GM12865 (cell line): Measurements from ENCODE around the gene EYA4.

Experiments
- DNase-seq: peaks from one replicate; pipeline ENCODE4 v3.0.0; 2010; ENCODE audit warnings: low read depth
- H3K4me3 ChIP-seq: 2 replicates; pipeline ENCODE4 v1.5.1; 2011; ENCODE audit warnings: mild to moderate bottlenecking, low read depth, low read length, control low read depth
- TF ChIP-seq, protein P1 (sequence below): IDR thresholded peaks from 2 replicates; pipeline ENCODE4 v1.5.1; 2011; ENCODE audit warnings: low read length, control low read depth, low read depth, inconsistent platforms; ENCODE audit not compliant: insufficient read depth; ENCODE audit errors: missing control alignments

The EYA4 gene

GRCh38 chr6:133248241-133249001, 7.3 kb downstream of the EYA4 start:
- no peak for DNase-seq
- TF ChIP-seq, protein P1, sequence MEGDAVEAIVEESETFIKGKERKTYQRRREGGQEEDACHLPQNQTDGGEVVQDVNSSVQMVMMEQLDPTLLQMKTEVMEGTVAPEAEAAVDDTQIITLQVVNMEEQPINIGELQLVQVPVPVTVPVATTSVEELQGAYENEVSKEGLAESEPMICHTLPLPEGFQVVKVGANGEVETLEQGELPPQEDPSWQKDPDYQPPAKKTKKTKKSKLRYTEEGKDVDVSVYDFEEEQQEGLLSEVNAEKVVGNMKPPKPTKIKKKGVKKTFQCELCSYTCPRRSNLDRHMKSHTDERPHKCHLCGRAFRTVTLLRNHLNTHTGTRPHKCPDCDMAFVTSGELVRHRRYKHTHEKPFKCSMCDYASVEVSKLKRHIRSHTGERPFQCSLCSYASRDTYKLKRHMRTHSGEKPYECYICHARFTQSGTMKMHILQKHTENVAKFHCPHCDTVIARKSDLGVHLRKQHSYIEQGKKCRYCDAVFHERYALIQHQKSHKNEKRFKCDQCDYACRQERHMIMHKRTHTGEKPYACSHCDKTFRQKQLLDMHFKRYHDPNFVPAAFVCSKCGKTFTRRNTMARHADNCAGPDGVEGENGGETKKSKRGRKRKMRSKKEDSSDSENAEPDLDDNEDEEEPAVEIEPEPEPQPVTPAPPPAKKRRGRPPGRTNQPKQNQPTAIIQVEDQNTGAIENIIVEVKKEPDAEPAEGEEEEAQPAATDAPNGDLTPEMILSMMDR, result no peak
- H3K4me3 ChIP-seq, result no peak overlapping the region

- no peak overlapping the region for H3K4me3 ChIP-seq
- TF ChIP-seq, protein P1, result no peak
- DNase-seq, result no peak
Observed at GRCh38 chr6:133251688-133252087, 10.5 kb downstream of the EYA4 start.

GRCh38 chr6:133254552-133255228, 13.5 kb downstream of the EYA4 start:
- no peak overlapping the region for H3K4me3 ChIP-seq
- TF ChIP-seq, protein P1, result no peak
- no peak for DNase-seq

DNA sequence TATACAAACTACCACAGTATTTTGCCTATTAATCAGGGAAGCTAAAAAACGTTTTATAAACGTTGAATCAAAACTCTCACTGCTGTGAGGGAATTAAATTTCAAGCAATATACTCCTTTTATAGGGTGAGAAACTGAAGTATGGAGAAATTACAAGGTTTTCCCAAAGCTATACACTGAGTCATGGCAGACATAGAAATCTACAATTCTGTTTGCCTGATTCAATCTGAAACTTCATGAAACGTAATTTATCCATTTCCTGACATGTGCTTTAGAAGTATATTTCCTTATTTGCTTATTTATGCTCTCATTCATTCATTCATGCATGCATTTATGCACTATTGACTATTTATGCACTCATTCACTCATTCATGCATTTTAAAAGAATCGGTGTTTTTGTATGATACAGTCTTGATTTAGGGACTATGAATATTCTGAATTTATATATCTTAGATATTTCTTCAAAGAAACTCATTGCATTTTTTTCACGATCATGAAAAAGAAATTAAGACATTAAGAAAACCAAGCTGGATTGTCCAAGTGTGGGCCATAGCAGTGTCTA, 16.5 kb downstream of the EYA4 start:
- TF ChIP-seq, protein P1, result no peak
- no peak overlapping the region for H3K4me3 ChIP-seq
- no peak for DNase-seq

DNA sequence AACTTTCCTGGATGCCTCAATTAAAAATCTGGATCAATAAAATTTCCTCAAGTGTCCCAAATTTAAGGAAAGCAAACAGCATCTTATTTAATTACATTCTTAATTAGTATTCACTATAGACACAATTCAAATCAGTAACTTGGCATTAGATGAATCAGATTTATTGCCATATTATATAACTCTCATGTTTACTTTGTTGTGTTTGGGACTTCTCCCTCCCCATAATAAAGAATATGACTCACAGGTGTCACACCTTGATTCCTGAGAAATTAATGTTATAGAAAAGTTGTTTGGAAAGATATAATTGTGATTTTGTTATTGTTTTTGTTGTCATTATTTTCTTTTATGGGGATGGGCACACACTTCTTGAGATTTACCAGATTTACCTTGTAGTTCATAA, 18.4 kb downstream of the EYA4 start:
- no peak overlapping the region for H3K4me3 ChIP-seq
- DNase-seq, result no peak
- TF ChIP-seq, protein P1, result no peak

- no peak for DNase-seq
- no peak overlapping the region for H3K4me3 ChIP-seq
- TF ChIP-seq, protein P1, result no peak
Observed at GRCh38 chr6:133262804-133263203, 21.6 kb downstream of the EYA4 start.

DNA sequence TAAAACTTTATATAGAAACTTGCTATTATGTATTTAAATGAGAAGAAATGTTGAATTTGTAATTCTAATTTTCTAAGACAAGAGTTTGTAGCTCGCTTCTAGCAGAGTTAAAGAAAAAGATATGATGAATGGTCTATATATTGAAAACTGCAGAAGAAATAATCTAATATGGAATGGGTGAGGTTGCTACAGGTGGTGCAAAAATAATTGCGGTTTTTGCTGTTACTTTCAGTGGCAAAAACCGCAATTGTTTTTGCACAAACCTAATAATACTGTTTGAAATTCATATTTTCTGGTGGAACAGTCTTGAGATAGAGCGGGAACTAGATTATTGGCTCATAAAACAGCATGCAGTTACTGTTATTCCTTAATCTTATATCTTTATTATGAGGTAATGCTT, 23.9 kb downstream of the EYA4 start:
- no peak overlapping the region for H3K4me3 ChIP-seq
- DNase-seq, result no peak
- TF ChIP-seq, protein P1, result no peak
